SU-DHL-6 (cell line): ENCODE results near the gene S1PR1.

Source experiments
- CTCF ChIP-seq: fragments of 200-600 bp; sonication (generic); IDR thresholded peaks from one replicate; pipeline ENCODE4 v1.5.1; 2017; ENCODE audit warnings: antibody characterized with exemption, mild to moderate bottlenecking, low read length, moderate library complexity; ENCODE audit not compliant: insufficient read depth, poor library complexity, severe bottlenecking
- EZH2phosphoT487 ChIP-seq: fragments of 200-600 bp; sonication (generic), shearing (Covaris generic); conservative IDR thresholded peaks from 2 replicates; pipeline ENCODE4 v1.6.1; 2018; ENCODE audit warnings: mild to moderate bottlenecking, antibody characterized with exemption, low read length, moderate library complexity, mixed read lengths

- TF ChIP-seq EZH2phosphoT487 (no peak), CTCF (no peak)
Measured at GRCh38 chr1:101244842-101245241, 8.0 kb downstream of the S1PR1 start.
